ENCODE measurements around the gene TMCC2. TPM values are rescaled to one million over a fixed set of nuclear protein-coding genes. Genes with fewer than 3 reads are reported as not detected.

The TMCC2 gene
- total and polyA plus RNA-seq, 2 experiments from 2014 or later: 2.6 to 9.9 TPM

GRCh38 chr1:205313563-205314308 lies 86.0 kb downstream of the TMCC2 start:
- TF ChIP-seq EZH2 (IDR thresholded peaks at IDR 0.05; ENCODE audit: low read depth, unreplicated experiment) (no peak), STAT1 (IDR thresholded peaks at IDR 0.05; ENCODE audit: unreplicated experiment) (no peak), JUNB (IDR thresholded peaks at IDR 0.05; ENCODE audit: unreplicated experiment) (no peak)
- H2AFZ ChIP-seq: no peak overlapping the region
- DNase-seq (ENCODE audit: low spot score): peak; percentile 96
- peak overlapping the region; percentile 27 for H3K4me3 ChIP-seq
- peaks cover 12% of the 10 kb centered on the region for H3K27me3 Mint-ChIP-seq (ENCODE audit: insufficient read depth, low read depth, poor library complexity)
- H4K20me1 ChIP-seq (replicated peaks; ENCODE audit: insufficient read depth): peaks cover 10% of the 10 kb centered on the region; the same call in 1 of the 2 replicates
- H3K4me1 Mint-ChIP-seq: peaks cover 72% of the 10 kb centered on the region
- H3K9me3 Mint-ChIP-seq: no peaks in the 10 kb centered on the region
- H3K36me3 ChIP-seq (ENCODE audit: insufficient read depth): peaks cover 13% of the 10 kb centered on the region
- no peaks in the 10 kb centered on the region for H3K27me3 ChIP-seq (ENCODE audit: insufficient read depth)
- peak; percentile 91 for ATAC-seq
- peaks cover 73% of the 10 kb centered on the region for H3K79me2 ChIP-seq (replicated peaks; ENCODE audit: insufficient read depth)
- H3K27ac ChIP-seq (ENCODE audit: low read depth): peak overlapping the region; percentile 97
- H3K36me3 Mint-ChIP-seq (ENCODE audit: low read depth): peaks cover 34% of the 10 kb centered on the region
- H3K27ac Mint-ChIP-seq: peak overlapping the region; percentile 97
- peaks cover 58% of the 10 kb centered on the region for H3K4me1 ChIP-seq (ENCODE audit: insufficient read depth)
- H3F3A ChIP-seq (replicated peaks; ENCODE audit: low read depth): peaks cover 10% of the 10 kb centered on the region
- no peaks in the 10 kb centered on the region for H3K9me2 ChIP-seq (ENCODE audit: insufficient read depth)
- H3K4me3 Mint-ChIP-seq: peak overlapping the region; percentile 68
- H3K4me2 ChIP-seq: peak overlapping the region; percentile 68

- H3K79me2 ChIP-seq (replicated peaks; ENCODE audit: insufficient read depth): peaks cover 87% of the 10 kb centered on the region
- H3K27ac ChIP-seq (ENCODE audit: low read depth): peak overlapping the region; percentile 97; the same call in 1 of the 2 replicates
- peaks cover 84% of the 10 kb centered on the region for H3K4me1 Mint-ChIP-seq
- H3K4me2 ChIP-seq: peak overlapping the region; percentile 61; the same call in 1 of the 2 replicates
- H3K9me3 Mint-ChIP-seq: no peaks in the 10 kb centered on the region
- peaks cover 31% of the 10 kb centered on the region for H3K36me3 Mint-ChIP-seq (ENCODE audit: low read depth)
- H2AFZ ChIP-seq: no peak overlapping the region
- TF ChIP-seq STAT1 (IDR thresholded peaks at IDR 0.05; ENCODE audit: unreplicated experiment) (no peak), EZH2 (IDR thresholded peaks at IDR 0.05; ENCODE audit: low read depth, unreplicated experiment) (no peak), ZNF462 (CRISPR knock-in tag; IDR thresholded peaks at IDR 0.05) (no peak)
- H3K27me3 Mint-ChIP-seq (ENCODE audit: insufficient read depth, low read depth, poor library complexity): peaks cover 15% of the 10 kb centered on the region
- no peak for ATAC-seq
- H3F3A ChIP-seq (replicated peaks; ENCODE audit: low read depth): peaks cover 10% of the 10 kb centered on the region
- H3K27ac Mint-ChIP-seq: no peak overlapping the region
- no peaks in the 10 kb centered on the region for H3K9me2 ChIP-seq (ENCODE audit: insufficient read depth)
- no peak for DNase-seq (ENCODE audit: low spot score)
- no peaks in the 10 kb centered on the region for H3K27me3 ChIP-seq (ENCODE audit: insufficient read depth)
- no peak overlapping the region for H3K4me3 ChIP-seq
- H3K4me3 Mint-ChIP-seq: no peak overlapping the region
- peaks cover 16% of the 10 kb centered on the region; the same call in 1 of the 2 replicates for H4K20me1 ChIP-seq (replicated peaks; ENCODE audit: insufficient read depth)
- peaks cover 71% of the 10 kb centered on the region for H3K4me1 ChIP-seq (ENCODE audit: insufficient read depth)
- peaks cover 13% of the 10 kb centered on the region for H3K36me3 ChIP-seq (ENCODE audit: insufficient read depth)
Observed at GRCh38 chr1:205315008-205315618, 87.4 kb downstream of the TMCC2 start.

Data from GM23338 (cell line).